NCI-H1048 (cell line): ENCODE data around the gene TMEM119.

ENCODE experiments used
- DNase-seq: peaks from one replicate; lab custom pipeline; 2025; lab: John Stamatoyannopoulos, UW

The TMEM119 gene

DNA sequence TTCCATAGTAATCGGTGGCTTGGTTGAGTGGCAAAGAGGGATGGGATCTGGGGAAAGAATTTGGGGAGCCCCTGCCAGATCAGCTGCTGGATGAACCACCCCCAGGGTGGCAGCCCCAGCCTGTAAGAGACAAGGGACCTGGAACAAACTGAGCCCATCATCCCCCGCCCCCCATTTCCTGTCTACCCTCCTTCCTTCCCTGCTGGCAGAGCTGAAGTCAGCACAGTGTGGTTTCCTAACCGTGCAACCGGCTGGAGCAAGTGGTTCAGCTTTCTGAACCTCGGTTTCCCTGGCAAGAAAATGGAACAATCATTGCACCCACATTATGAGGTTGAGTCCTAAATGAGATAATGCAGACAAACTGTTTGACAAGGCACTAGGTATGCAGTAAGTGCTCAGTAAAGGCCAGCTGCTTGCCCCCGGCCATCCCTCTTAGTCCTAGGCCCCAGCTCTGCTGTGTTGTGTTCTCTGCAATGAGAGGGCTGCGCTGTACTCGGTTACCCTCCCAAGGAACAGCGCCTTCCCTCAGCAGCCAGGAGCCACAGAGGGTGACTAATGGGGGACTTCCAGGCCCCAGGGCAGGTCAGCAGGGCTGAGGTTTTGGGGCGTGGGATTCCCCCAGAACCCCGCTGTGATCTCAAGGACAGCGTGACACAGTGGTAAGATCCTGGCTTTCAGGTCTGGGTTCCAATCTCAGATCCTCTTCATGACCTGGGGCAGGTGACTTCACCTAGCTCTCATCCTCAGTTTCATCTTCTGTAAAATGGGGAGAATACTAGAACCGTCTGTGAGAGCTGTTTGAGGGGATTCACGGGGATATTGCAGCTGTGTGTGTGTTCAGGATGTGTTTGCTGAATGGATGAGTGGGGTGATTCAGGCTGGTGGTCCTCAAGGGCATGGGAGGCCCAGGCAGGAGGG is 19.3 kb upstream of the TMEM119 start:
- DNase-seq: no peak

DNA sequence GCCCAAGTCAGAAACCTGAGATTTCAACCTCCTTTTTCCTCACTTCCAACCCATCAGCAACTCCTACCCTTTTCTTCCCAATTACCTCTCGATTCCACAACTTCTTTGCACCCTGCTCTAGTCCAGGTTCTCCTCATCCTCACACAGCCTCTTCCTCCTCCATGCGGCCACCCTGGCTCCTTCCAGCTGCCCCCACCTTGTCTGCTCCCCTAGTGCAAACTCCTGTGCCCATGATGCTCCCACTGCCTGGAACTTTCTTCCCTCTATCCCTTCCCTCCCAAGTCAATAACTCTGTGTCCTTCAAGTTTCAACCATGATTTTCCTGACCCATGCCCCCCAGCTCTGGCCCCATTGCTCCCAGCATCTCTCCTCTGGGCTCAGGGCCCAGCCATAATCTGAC is 18.5 kb upstream of the TMEM119 start:
- DNase-seq: no peak

DNA sequence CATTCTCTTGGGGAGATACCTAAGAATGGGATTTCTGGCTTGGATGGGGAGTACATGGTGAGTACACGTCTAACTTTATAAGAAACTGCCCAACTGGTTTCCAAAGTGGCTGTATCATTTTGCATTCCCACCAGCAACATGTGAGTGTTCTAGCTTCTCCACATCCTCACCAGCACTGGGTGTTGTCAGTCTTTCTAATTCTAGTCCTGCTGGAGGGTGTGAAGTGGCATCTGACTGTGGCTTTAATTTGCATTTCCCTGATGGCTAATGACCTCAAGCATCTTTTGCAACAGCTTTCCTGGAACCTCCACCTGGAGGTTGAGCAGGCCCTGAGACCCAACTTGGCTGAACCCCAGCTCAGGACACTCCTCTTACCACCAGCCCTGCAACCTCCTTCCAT is 18.0 kb upstream of the TMEM119 start:
- DNase-seq: no peak

DNA sequence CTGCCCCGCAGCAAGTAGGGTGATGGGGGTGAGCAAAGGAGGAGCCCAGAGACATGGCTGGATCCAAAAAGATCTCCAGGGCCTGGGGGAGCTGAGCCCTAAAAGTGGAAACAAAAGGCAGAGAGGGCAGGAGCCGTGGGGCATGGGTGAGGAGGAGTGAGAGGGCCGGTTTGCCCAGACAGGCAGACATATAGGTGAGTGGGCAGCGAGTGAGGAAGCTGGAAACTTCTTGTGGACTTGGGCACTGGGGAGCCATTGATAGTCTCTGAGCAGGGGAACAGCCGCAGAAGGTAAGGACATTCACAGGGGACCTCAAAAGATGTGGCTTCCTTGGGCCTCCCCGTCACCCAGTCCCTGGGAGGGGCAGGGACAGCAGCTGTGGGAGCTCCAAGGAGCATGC is 16.8 kb upstream of the TMEM119 start:
- DNase-seq: no peak

DNA sequence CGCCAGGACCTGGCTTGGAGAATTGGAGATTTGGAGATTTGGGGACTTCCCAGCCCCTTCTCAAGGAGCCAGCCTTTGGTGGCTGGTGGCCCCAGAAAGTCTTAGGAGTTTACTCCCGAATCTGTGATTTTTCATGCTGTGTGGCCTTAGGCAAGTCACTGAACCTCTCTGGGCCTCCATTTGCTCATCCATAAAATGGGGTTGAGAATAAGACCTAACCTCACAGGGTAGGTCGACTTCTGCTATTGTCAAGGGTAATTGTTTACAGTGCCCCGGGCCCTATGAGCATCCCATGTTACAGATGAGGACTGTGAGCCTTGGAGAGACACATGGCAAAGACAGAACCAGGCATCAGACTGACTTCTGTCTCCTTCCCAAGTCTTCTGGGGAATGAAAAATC is 16.2 kb upstream of the TMEM119 start:
- DNase-seq: no peak

DNA sequence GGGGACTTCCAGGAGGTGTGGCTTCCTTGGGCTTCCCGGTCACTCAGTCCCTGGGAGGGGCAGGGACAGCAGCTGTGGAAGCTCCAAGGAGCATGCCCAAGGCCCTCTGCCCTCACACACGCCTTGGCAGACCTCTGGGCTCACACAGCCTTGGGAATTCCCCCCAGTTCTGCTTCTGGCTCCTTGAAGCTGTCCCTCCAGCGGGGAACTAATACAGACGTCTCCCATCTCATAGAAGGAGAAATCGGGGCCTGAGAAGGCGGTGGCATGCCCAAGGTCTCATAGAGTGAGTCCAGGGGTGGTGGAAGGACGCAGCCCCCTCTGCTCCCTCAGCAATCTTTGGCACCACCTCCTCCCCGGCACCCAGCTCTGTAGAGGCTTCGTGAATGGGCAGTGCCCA is 15.7 kb upstream of the TMEM119 start:
- DNase-seq: no peak

DNA sequence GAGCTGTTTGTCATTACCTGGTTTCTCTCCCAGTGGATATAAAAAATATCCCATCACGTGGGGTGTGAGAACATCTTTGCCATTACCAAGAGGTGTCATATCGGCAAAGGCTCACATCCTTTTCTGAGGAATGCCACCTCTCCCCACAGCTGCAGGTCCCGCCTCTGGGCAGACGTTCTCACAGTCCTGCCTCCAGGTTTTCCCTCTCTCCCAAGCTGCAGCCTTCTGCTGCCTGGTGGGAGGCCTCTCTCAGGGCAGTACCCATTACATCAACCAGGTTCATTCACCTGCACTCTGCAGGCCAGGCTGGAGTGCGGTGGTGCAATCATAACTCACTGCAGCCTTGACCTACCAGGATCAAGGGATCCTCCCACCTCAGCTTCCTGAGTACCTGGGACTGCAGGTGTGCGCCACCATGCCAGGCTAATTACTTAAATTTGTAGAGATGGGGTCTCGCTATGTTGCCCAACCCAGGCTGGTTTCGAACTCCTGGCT is 15.0 kb upstream of the TMEM119 start:
- DNase-seq: no peak

DNA sequence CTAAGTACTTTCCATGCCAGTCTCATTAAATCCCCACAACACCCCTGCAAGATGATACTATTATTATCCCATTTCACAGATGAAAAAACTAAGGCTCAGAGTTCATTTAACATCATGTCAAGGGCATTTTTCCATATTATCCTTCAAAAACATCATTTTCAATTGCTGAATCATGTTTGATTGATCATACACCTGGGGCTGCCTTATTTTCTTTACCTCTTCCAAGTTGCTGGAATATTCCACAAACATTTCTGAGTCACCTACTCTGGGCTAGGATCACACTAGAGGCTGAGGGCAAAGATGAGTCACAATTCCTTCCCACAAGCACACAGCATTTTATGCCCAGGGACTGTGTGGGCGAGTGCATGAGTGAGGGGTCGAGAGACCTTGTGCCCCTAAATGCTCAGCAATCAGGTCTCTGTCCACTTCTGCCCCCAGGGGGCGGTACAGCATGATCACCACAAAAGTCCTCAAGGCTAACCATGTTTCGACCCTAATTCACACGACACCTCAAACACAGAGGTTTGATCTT is 14.1 kb upstream of the TMEM119 start:
- DNase-seq: no peak

DNA sequence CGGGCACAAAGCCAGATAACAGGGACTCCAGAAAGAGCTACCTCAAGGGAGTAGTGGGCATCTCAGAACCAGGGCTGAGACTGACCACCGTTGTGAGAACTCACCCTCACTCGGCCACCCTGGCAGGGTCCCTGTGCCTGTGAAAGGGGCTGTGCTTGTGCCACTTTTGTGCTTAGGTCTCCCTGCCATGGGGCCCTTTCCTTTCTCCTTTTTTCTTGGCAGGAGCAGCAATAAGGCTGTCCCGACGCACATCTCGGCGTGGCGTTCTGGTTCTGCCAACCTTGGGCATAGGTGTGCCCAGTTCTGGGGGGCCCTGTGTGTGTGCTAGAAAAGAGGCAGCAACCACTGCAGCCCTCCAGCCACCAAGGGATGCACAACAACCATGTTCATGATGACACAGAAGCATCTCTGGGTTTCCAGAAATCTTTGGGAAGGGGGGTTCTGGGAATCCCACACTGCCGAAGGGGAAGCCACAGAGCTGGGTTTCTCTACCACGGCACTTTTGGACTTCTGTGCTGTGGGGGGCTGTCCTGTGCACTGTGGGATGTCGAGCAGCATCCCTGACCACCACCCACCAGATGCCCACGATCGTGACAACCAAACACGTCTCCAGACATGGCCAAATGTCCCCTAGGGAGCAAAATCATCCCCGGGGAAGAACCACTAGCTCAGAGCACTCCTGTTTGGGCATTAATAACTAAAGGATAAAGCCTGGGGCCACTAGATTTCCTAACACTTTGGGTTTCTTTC is 13.1 kb upstream of the TMEM119 start:
- DNase-seq: no peak

DNA sequence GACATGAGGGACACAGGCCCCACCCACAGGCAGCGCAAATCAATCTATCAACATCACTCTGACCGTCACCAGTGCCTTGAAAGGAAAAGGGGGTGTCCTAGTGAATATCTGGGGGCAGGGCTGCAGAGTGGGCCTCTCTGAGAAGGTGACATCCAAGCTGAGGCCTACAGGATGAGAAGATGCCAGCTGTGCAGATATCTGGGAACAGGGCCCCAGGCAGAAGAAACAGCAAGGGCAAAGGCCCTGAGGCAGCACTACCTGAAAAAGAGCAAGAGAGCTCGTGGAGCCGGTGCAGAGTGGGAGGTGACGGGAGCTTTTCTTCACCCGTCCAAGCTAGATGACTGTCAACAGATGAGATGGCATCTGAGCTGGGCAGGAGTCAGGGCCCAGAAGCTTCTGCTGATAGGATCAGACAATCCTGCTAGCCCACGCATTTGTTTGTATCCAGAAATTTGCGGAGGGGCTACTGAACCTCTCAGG is 12.5 kb upstream of the TMEM119 start:
- no peak for DNase-seq

DNA sequence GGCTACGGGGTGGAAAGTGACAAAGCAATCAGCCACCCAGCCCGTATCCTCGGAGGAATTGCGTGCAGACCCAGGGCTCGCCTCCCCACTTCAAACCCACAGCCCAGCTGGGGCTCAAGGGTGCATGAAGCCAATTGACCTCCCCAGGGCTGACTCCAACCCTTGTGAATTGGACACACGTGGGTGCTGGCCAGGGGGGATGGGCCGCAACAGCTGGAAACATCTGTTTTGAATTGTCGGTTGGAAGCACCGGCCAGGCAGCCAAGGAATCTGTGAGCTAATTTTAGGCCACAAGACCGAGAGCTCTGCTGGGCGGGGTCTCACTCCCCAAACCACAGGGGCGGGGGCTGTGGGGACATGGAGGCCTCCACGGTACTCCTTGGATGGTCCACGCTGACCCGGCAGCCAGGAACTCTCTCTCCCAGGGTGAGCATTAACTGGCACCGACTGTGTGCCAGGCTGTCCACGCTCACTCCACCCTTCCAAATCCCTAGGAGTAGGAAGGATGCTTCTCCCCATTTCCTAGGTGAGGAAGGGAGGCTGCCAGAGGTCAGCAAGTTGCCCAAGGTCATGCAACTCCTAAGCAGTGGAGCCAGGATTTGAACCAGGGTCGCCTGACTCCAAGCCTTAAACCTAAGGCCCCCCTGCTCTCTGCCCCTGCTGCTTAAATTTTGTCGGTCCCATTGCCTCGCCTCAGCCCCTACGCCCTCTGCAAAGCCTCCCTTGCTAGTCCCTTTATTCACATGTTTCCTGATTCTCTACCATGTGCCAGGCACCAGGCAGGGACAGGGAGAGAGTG is 11.9 kb upstream of the TMEM119 start:
- no peak for DNase-seq

DNA sequence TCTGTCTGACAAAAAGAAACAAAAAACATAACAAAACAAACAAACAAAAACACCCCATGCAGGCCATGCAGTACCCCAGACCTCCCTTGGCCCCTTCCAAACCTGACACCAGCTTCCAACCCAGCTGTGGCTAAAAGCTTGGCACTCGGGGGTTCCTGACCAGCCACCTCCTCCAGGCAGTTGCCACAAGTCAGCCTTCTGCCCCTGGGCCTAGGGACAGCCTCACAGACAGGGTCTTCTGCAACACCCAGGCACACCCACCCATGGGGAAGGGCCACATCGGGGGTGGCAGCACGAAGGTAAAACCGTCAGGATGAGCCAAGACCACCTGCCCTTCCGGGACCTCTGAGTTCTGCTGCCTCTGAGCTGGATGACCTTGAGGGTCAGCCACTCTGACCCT is 10.7 kb upstream of the TMEM119 start:
- no peak for DNase-seq

DNA sequence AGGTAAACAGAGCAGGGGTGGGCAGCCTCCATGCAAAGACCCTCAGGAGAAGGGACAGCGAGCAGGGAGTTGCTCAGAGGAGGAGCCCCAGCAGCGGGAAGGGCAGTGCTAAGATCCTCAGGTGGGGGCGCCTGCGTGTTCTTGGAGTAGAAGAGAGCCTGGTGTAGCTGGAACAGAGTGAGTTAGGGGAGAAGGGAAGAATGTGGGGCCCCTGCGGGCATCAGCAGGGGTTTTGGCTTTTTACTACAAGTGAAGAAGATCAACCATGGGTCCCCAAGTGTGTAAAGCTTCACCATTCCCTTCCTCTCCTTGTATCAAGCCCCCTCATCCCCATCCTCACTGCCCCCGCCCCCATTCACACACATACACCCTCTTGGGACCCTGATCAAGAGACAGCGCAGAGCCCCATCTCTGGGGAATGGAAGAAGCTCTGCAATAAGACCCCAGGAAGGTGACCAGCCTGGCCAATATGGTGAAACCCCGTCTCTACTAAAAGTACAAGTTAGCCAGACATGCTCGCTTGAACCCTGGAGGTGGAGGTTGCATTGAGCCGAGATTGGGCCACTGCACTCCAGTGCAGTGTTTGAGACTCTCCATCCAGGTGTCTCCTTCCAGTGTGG is 10.2 kb upstream of the TMEM119 start:
- DNase-seq: no peak

DNA sequence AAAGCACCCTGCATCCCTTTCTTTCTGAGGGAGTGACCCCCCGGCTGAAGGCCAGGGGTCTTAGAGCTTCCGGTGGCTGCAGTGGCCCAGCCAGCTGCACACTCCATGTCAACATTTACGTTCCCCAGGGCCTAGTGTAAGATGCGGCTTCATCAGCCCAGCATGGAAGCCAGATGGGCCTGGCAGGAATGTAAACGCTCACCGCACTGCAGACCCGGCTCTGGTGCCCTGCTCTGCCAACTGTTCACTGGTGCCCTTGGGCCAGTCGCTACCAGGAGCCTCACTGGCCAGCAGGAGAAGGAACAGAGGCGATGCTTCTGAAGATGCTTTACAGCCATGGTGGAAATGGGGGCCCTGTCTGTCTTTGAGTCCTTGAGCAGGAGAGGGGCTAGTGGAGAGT is 8.6 kb upstream of the TMEM119 start:
- DNase-seq: no peak

DNA sequence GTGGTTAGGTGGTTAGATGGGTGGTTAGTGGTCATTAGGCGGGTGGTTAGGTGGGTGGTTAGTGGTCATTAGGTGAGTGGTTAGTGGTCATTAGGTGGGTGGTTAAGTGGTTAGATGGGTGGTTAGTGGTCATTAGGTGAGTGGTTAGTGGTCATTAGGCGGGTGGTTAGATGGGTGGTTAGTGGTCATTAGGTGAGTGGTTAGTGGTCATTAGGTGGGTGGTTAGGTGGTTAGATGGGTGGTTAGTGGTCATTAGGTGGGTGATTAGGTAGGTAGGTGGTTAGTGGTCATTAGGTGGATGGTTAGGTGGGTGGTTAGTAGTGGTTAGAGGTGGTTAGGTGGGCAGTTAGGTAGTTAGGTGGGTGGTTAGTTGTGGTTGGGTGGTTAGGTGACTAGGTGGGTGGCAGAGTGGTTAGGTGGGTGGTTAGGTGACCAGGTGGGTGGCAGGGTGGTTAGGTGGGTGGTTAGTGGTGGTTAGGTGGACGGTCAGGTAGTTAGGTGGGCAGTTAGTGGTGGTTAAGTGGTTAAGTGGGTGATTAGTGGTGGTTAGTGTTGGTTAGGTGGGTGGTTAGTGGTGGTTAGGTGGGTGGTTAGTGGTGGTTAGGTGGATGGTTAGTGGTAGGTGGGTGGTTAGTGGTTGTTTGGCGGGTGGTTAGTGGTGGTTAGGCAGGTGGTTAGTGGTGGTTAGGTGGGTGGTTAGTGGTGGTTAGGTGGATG is 8.0 kb upstream of the TMEM119 start:
- DNase-seq: no peak

DNA sequence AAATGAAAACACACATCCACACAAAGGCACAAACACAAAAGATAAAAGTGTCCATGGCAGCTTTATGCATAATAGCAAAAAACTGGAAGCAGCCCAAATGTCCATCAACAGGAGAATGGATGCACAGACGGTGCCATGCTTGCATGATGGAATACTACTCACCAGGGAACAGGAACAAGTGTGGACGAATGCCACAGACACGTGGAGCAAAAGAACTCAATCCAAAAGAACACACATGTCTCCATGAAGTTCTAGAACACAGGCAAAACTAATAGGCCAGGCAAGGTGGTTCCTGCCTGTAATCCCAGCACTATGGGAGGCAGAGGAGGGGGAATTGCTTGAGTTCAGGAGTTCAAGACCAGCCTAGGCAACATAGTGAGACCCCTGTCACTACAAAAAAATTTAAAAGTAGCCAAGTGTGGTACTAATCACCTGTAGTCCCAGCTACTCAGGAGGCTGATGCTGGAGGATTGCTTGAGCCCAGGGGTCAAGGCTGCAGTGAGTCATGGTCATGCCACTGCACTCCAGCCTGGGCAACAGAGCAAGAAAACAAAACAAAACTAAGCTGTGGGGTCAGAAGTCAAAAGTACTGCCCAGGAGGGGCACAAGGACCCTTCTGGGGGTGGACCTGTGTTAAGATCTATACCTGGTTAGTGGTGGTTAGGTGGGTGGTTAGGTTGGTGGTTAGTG is 7.3 kb upstream of the TMEM119 start:
- no peak for DNase-seq

DNA sequence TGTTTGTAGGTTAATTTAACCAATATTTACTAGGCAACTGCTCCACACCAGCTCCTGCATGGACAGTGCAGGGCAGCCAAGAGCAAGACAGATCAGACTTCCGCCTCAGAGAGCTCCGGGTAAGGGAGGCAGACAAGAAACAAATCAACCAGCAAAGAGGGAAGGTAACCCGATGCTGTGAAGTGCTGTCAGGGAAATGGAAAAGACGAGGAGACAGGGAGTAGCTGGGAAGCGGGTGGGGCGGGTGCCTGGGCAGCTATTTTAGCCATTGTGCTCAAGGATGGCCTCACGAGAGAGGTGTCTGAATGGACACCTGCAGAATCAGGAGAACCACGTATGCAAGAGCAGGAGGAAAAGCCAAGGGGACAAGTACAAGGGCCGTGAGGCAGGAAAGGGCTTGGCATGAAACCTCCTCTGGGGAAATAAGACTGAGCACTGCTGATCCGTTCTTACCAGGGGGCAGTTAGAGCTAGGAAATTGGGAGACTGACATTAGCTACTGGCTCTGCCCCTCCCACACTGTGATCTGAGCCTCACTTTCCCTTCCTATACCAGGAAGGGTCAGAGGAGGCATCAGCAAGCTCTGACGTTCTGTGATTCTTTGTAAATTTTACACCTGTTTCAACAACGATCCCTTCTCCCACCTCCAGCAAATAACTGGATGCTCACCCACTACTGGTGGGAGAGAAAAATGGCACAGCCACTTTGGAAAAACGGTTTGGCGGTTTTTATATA is 6.5 kb upstream of the TMEM119 start:
- no peak for DNase-seq

DNA sequence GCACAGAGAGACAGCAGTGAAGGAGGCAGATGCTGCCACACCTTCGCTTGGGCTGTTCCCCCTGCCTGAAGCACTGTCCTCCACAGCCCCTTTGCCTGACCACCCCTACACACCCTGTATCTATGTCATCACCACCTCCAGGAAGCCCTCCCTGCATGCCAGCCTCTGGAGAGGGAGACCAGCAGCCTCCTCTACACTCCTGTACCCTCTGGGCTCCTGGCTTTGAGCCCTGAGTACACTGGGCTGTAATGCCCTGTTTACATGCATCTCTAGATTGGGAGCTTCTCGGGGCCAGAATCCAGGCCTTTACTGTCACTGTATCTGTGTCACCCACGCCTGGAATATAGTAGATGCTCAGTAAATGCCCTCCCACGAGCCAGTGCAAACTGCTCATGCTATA is 5.9 kb upstream of the TMEM119 start:
- no peak for DNase-seq

DNA sequence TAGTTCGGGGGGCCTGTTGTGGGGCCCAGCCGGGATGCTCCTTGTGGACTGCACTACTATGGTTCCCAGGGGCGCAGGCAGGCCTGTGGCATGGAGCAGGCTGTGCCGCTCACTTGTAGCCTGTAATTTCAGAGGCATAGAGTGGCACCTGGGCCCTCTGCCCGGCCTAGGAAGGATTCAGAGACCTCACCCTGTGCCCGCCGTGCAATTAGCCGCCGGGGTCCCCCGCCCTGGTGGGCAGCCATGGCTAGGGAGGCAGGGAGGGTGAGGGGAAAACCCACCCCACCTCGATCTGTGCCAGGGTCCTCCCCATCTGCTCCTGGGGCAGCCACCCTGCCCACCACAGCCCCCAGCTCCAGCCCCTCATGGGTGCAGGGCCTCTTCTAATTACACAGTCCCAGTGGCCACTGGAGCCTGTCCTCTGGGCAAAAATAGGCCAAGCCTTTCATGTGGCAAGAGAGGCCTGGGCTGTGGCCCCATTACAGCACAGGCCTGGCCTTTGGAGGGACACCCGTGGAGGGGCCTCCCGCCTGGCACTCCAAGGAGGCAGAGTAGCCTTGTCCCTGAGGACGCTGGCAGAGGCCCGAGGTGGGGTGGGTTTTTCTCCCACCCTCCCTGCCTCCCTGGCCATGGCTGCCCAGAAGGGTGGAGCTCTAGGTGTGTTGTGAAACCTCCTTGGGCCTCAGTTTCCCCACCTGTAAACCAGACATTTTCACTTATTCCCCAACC is 5.3 kb upstream of the TMEM119 start:
- DNase-seq: no peak
